HEK293 (cell line): Measurements from ENCODE around the gene HDAC8.

Source experiments
- BCL11B ChIP-seq: fragments of 450-650 bp; formaldehyde crosslinking; IDR thresholded peaks from 2 replicates; pipeline ENCODE4 v1.5.1; 2016; ENCODE audit warnings: low read depth, missing biosample characterization, missing genetic modification characterization
- PRDM4 ChIP-seq: fragments of 450-650 bp; formaldehyde crosslinking; IDR thresholded peaks from 2 replicates; pipeline ENCODE4 v1.5.1; 2017; ENCODE audit warnings: missing biosample characterization, missing genetic modification characterization
- SP2 ChIP-seq: fragments of 450-650 bp; formaldehyde crosslinking; IDR thresholded peaks from 2 replicates; pipeline ENCODE4 v1.5.1; 2016; ENCODE audit warnings: missing biosample characterization, missing genetic modification characterization
- YY1 ChIP-seq: fragments of 450-650 bp; formaldehyde crosslinking; IDR thresholded peaks from 2 replicates; pipeline ENCODE4 v1.5.1; 2018; ENCODE audit warnings: missing biosample characterization, missing genetic modification characterization
- ZBTB8A ChIP-seq: fragments of 450-650 bp; formaldehyde crosslinking; IDR thresholded peaks from 2 replicates; pipeline ENCODE4 v1.5.1; 2016; ENCODE audit warnings: missing biosample characterization, missing genetic modification characterization
- ZNF157 ChIP-seq: fragments of 450-650 bp; formaldehyde crosslinking; IDR thresholded peaks from 2 replicates; pipeline ENCODE4 v1.5.1; 2016; ENCODE audit warnings: missing biosample characterization, missing genetic modification characterization
- ZNF184 ChIP-seq: fragments of 450-650 bp; IDR thresholded peaks from 2 replicates; pipeline ENCODE4 v1.5.1; 2018; ENCODE audit warnings: missing biosample characterization, mild to moderate bottlenecking, missing genetic modification characterization
- ZNF274 ChIP-seq, 2 experiments: fragments of 200-500 bp in 1 of 2; fragments of 450-650 bp in 1 of 2; sonication (Bioruptor generic) in 1 of 2; formaldehyde crosslinking in 1 of 2; IDR thresholded peaks; 2 replicates each; pipeline versions ENCODE4 v1.5.1 to v1.6.1; 2014 to 2016; ENCODE audit warnings: borderline replicate concordance in 1 of 2, inconsistent platforms in 1 of 2, low read length in 1 of 2, missing biosample characterization in 1 of 2, missing genetic modification characterization in 1 of 2
- ZNF623 ChIP-seq: fragments of 450-650 bp; formaldehyde crosslinking; IDR thresholded peaks from 2 replicates; pipeline ENCODE4 v1.5.1; 2016; ENCODE audit warnings: missing biosample characterization, missing genetic modification characterization
- TF ChIP-seq, protein P1 (sequence below): fragments of 450-650 bp; formaldehyde crosslinking; IDR thresholded peaks from 2 replicates; pipeline ENCODE4 v1.5.1; 2016; ENCODE audit warnings: missing biosample characterization, missing genetic modification characterization
- TF ChIP-seq, protein P2 (sequence below): fragments of 450-650 bp; formaldehyde crosslinking; IDR thresholded peaks from 2 replicates; pipeline ENCODE4 v1.5.1; 2016; ENCODE audit warnings: missing biosample characterization, missing genetic modification characterization
- TF ChIP-seq, protein P3 (sequence below): fragments of 450-650 bp; formaldehyde crosslinking; optimal IDR thresholded peaks from 2 replicates; pipeline ENCODE3; 2016; ENCODE audit warnings: missing biosample characterization, mild to moderate bottlenecking, missing genetic modification characterization
- TF ChIP-seq, protein P4 (sequence below): fragments of 450-650 bp; formaldehyde crosslinking; IDR thresholded peaks from 2 replicates; pipeline ENCODE4 v1.5.1; 2016; ENCODE audit warnings: missing biosample characterization, missing genetic modification characterization

DNA sequence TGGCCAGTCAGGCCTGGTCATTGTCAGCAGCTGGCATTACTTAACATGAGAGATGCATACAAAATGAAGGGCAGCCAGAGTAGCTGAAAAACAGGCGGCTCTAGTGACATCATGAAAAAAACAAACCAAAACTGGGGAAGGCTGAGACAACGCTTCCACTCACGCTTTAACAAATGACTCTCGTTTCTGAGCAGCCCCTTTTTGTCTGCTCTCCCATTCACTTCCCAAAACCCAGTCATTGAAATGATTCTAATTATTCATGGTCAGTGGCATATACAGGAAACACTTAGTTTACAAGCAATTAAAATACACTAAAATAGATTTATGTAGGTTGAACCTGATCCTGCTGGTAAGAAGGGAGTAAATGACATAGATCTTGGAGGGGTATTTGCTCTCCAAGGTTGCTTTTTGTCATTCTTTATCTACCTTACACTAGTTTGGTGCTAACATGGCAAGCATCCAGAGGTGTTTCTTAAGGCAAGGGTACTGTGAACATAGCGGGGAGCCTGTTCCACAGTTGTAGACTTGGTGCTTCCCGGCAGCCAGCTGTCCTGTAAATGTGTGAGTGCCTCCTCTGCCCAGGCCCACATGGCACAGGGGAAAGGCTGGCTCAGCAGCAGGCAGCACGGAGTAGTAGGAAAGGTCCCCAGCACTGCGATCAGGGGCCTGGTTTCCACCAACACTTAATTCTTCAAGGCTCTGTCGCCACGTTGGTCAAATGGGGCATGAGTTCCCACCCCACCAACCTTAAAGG is 205.8 kb downstream of the HDAC8 start:
- TF ChIP-seq, protein P1, sequence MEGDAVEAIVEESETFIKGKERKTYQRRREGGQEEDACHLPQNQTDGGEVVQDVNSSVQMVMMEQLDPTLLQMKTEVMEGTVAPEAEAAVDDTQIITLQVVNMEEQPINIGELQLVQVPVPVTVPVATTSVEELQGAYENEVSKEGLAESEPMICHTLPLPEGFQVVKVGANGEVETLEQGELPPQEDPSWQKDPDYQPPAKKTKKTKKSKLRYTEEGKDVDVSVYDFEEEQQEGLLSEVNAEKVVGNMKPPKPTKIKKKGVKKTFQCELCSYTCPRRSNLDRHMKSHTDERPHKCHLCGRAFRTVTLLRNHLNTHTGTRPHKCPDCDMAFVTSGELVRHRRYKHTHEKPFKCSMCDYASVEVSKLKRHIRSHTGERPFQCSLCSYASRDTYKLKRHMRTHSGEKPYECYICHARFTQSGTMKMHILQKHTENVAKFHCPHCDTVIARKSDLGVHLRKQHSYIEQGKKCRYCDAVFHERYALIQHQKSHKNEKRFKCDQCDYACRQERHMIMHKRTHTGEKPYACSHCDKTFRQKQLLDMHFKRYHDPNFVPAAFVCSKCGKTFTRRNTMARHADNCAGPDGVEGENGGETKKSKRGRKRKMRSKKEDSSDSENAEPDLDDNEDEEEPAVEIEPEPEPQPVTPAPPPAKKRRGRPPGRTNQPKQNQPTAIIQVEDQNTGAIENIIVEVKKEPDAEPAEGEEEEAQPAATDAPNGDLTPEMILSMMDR: no peak
- no peak for TF ChIP-seq PRDM4 (tag by site-specific recombination)
- TF ChIP-seq, protein P2, sequence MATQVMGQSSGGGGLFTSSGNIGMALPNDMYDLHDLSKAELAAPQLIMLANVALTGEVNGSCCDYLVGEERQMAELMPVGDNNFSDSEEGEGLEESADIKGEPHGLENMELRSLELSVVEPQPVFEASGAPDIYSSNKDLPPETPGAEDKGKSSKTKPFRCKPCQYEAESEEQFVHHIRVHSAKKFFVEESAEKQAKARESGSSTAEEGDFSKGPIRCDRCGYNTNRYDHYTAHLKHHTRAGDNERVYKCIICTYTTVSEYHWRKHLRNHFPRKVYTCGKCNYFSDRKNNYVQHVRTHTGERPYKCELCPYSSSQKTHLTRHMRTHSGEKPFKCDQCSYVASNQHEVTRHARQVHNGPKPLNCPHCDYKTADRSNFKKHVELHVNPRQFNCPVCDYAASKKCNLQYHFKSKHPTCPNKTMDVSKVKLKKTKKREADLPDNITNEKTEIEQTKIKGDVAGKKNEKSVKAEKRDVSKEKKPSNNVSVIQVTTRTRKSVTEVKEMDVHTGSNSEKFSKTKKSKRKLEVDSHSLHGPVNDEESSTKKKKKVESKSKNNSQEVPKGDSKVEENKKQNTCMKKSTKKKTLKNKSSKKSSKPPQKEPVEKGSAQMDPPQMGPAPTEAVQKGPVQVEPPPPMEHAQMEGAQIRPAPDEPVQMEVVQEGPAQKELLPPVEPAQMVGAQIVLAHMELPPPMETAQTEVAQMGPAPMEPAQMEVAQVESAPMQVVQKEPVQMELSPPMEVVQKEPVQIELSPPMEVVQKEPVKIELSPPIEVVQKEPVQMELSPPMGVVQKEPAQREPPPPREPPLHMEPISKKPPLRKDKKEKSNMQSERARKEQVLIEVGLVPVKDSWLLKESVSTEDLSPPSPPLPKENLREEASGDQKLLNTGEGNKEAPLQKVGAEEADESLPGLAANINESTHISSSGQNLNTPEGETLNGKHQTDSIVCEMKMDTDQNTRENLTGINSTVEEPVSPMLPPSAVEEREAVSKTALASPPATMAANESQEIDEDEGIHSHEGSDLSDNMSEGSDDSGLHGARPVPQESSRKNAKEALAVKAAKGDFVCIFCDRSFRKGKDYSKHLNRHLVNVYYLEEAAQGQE (tag by site-specific recombination): no peak
- TF ChIP-seq, protein P3, sequence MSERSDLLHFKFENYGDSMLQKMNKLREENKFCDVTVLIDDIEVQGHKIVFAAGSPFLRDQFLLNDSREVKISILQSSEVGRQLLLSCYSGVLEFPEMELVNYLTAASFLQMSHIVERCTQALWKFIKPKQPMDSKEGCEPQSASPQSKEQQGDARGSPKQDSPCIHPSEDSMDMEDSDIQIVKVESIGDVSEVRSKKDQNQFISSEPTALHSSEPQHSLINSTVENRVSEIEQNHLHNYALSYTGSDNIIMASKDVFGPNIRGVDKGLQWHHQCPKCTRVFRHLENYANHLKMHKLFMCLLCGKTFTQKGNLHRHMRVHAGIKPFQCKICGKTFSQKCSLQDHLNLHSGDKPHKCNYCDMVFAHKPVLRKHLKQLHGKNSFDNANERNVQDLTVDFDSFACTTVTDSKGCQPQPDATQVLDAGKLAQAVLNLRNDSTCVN: no peak
- TF ChIP-seq ZBTB8A (tag by site-specific recombination): no peak
- no peak for TF ChIP-seq ZNF274 (IDR thresholded peaks at IDR 0.05; ENCODE audit: low read length)
- TF ChIP-seq ZNF274 (tag by site-specific recombination; IDR thresholded peaks at IDR 0.05; ENCODE audit: borderline replicate concordance): no peak
- no peak for TF ChIP-seq ZNF184 (tag by site-specific recombination)
- TF ChIP-seq ZNF157 (tag by site-specific recombination): no peak
- no peak for TF ChIP-seq YY1 (tag by site-specific recombination)
- no peak for TF ChIP-seq ZNF623
- TF ChIP-seq BCL11B (tag by site-specific recombination): no peak
- TF ChIP-seq, protein P4, sequence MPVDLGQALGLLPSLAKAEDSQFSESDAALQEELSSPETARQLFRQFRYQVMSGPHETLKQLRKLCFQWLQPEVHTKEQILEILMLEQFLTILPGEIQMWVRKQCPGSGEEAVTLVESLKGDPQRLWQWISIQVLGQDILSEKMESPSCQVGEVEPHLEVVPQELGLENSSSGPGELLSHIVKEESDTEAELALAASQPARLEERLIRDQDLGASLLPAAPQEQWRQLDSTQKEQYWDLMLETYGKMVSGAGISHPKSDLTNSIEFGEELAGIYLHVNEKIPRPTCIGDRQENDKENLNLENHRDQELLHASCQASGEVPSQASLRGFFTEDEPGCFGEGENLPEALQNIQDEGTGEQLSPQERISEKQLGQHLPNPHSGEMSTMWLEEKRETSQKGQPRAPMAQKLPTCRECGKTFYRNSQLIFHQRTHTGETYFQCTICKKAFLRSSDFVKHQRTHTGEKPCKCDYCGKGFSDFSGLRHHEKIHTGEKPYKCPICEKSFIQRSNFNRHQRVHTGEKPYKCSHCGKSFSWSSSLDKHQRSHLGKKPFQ (tag by site-specific recombination): no peak
- no peak for TF ChIP-seq SP2 (tag by site-specific recombination)
